ENCODE measurements around the gene SMARCD3.

SMARCD3 gene

GRCh38 chr7:151248346-151249033 is at the start of gene SMARCD3:
SMARCD3 (minus strand) TSS chr7:151248694; CDS start chr7:151248562, 132 bp downstream.
- DNase-seq: peak; percentile 36

- no peak for DNase-seq
Observed at GRCh38 chr7:151296202-151296992, 47.9 kb upstream of the SMARCD3 start.

GRCh38 chr7:151292850-151293249 is 44.4 kb upstream of the SMARCD3 start:
- no peak for DNase-seq

- DNase-seq: no peak
Observed at GRCh38 chr7:151291206-151291605, 42.7 kb upstream of the SMARCD3 start.

- no peak for DNase-seq
Observed at GRCh38 chr7:151290355-151290760, 41.9 kb upstream of the SMARCD3 start.

GRCh38 chr7:151289891-151290290 is 41.4 kb upstream of the SMARCD3 start:
- DNase-seq: no peak

- no peak for DNase-seq
Observed at GRCh38 chr7:151286148-151286547, 37.7 kb upstream of the SMARCD3 start.

- no peak for DNase-seq
Observed at GRCh38 chr7:151283302-151283701, 34.8 kb upstream of the SMARCD3 start.

GRCh38 chr7:151282111-151282510 is 33.6 kb upstream of the SMARCD3 start:
- DNase-seq: no peak

- DNase-seq: no peak
Observed at GRCh38 chr7:151281686-151282085, 33.2 kb upstream of the SMARCD3 start.

GRCh38 chr7:151280388-151281019 is 32.0 kb upstream of the SMARCD3 start:
- DNase-seq: no peak

GRCh38 chr7:151279868-151280267 is 31.4 kb upstream of the SMARCD3 start:
- DNase-seq: no peak

- no peak for DNase-seq
Observed at GRCh38 chr7:151278949-151279348, 30.5 kb upstream of the SMARCD3 start.

GRCh38 chr7:151277631-151278030 is 29.1 kb upstream of the SMARCD3 start:
- no peak for DNase-seq

GRCh38 chr7:151276666-151277590 is 28.4 kb upstream of the SMARCD3 start:
- no peak for DNase-seq

- no peak for DNase-seq
Observed at GRCh38 chr7:151275813-151276577, 27.5 kb upstream of the SMARCD3 start.

- DNase-seq: no peak
Observed at GRCh38 chr7:151274936-151275812, 26.7 kb upstream of the SMARCD3 start.

GRCh38 chr7:151274396-151274795 is 25.9 kb upstream of the SMARCD3 start:
- no peak for DNase-seq

- no peak for DNase-seq
Observed at GRCh38 chr7:151273651-151274390, 25.3 kb upstream of the SMARCD3 start.

- no peak for DNase-seq
Observed at GRCh38 chr7:151272877-151273276, 24.4 kb upstream of the SMARCD3 start.

Measured in NCI-H187 treated with DMSO at 0.1 percent for 48 hours (cell line).